ENCODE measurements around the gene SLC25A25.

Gene SLC25A25

GRCh38 chr9:128145536-128145935, 77.5 kb downstream of the SLC25A25 start:
- DNase-seq (ENCODE audit: low spot score), result no peak

- no peak for DNase-seq (ENCODE audit: low spot score)
Observed at GRCh38 chr9:128145951-128146351, 77.9 kb downstream of the SLC25A25 start.

DNA sequence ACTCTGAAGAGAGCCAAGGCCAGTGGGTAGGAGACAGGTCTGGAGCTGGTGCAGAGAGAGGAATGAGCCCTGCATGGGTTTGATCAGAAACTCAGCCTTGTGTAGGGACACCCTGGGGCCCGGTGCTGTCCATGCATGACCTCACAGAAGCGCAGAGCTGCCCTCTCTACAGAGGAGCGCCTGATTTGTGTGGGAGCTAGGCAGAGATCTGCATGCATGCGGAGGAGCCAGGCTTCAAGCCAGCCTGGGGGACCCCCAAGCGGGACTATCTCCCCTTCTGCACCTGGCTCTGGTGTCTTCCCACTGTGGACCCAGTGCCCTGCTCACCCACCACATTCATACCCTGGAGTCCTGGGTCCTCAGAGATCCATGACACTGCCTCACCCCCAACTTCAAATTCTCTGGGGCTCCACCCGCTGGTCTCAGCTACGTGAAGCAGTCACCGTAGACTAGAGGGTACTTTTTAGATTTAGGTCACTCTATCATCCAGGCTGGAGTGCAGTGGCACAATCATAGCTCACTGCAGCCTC, 78.6 kb downstream of the SLC25A25 start:
- no peak for DNase-seq (ENCODE audit: low spot score)

DNA sequence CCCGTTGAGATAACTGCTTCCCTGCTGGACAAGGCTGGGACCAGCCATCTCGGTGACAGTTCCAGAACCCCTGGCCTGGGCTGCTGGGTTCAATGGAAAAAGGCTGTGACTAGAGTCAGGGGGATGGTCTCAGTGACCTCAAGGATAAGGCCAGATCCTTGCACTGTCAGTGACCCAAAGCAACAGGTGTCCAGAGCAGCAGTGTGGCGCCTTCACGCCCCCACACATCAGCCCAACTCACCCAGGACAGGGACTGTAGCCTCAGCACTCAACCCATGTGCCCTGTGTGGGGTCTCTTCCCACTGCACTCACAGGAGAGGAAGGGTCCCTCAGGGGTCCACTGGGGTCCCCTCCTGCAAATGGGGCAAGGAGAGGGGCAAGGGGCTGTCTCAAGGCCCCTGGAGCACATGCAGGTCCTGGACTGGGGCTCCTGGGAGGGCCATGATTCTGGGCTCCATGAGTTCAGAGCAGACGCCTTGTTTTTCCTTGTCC, 80.5 kb downstream of the SLC25A25 start:
- DNase-seq (ENCODE audit: low spot score), result no peak

DNA sequence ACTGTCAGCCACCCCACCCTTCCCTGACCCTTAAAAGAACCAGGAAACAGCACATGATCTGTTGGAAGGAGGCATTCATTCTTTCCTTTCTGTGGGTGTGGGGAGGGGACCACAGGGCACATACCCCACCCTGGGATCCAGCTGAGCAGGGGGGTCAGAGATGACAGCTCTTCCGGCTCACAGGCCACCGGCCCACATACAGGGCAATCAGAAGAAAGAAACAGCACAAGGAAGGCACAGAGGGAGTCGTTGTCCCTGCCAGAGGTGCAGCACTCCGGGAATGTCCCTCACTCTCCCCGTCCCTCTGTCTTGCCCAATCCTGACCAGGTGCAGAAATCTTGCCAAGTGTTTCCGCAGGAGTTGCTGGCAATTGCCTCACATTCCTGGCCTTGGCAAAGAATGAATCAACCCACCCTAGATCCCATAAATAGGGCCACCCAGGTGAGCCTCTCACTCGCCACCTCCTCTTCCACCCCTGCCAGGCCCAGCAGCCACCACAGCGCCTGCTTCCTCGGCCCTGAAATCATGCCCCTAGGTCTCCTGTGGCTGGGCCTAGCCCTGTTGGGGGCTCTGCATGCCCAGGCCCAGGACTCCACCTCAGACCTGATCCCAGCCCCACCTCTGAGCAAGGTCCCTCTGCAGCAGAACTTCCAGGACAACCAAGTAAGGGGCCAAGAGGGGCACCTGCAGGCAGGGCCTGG, 81.1 kb downstream of the SLC25A25 start, which contains the start of gene LCN2:
LCN2 (plus strand) TSS at position 453 of the 701 bp plus-strand sequence; CDS start at position 526, 73 bp downstream.
- no peak for DNase-seq (ENCODE audit: low spot score)

DNA sequence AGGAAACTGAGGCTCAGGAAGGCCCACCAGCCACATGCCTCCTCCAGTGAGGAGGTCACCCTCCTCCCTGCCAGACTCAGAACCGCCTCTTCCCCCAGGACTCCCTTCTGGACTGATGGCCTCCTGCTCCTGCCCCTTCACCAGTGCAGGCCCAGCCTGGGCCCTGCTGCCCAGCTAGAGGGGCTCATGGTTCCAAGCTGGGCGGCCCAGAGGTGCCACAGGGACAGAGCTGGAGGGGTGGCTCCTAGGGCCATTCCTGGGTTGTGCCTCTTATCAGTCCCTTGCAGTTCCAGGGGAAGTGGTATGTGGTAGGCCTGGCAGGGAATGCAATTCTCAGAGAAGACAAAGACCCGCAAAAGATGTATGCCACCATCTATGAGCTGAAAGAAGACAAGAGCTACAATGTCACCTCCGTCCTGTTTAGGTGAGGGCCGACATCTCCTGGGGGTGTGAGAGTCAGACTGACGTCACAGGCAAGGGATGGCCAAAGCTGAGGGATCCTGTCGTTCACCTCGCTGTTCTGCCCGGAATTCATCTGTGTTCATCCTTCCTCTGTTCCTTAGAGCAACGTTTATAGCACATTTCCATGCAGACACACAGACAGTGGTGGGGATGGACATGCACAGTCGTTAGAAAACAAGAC, 82.0 kb downstream of the SLC25A25 start:
- no peak for DNase-seq (ENCODE audit: low spot score)

DNA sequence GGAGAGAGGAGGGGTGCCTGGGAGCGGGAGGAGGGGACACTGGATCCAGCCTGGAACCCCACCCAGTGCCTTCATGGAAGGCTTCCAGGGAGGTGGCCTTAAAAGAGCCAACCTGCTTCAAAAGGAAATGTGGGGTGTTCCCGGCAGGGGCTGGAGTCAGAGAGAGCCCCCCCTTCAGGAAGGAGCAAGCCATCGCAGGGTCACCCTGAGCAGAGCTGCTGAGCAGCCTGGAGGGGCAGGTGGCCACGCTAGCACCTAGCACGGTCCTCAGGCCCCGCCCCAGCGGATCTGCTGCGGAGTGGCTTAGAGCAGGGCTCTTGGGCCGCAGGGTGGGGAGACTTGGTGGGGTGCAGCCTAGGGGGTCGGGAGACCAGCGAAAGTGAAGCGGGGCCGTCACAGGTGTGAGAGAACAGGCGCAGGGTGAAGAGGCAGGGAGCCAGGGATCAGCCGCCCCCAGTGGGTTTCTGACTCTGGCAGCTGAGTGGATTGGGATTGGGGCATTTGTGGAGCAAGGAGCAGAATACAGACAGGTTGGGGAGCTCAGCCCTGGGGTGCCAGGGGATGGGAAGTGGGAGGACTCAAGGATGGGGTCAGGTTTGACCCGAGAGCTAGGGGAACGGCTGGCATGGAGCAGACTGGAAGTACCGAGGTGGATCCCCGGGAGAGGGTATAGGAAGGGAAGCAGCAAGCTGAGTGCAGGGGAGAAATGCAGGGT, 82.7 kb downstream of the SLC25A25 start:
- DNase-seq (ENCODE audit: low spot score), result no peak

DNA sequence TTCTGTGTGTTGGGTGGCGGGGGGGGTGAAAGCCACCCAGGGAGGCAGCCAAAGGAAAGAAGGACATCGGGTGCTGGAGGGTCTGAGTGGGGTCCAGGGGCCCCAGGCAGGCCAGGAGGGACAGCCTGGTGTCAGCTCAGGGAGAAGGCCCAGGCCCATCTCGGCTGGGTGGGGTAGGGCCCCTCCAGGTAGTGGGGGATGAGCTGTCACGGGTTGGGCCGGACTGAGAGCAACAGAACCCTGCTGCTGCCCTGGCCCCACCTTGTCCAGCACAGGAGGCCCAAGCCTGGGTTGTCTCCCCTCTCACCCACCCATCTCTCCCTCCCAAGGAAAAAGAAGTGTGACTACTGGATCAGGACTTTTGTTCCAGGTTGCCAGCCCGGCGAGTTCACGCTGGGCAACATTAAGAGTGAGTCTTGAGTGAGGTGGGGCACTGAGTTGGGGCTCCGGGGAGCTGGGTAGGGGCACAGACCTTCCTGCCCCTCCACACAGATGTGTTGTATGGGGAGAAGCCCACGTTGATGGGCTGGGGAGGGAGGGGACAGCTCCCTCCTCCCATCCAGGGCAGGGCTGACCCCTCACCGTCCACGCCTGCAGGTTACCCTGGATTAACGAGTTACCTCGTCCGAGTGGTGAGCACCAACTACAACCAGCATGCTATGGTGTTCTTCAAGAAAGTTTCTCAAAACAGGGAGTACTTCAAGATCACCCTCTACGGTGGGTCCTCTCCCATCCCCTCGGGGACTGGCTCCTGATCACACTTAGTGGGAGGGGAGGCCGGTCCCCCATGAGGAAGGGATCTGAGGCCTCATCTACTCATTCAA, 83.5 kb downstream of the SLC25A25 start:
- no peak for DNase-seq (ENCODE audit: low spot score)

GRCh38 chr9:128152133-128153059, 84.4 kb downstream of the SLC25A25 start:
- no peak for DNase-seq (ENCODE audit: low spot score)

- DNase-seq (ENCODE audit: low spot score), result no peak
Observed at GRCh38 chr9:128153060-128153946, 85.3 kb downstream of the SLC25A25 start.

DNA sequence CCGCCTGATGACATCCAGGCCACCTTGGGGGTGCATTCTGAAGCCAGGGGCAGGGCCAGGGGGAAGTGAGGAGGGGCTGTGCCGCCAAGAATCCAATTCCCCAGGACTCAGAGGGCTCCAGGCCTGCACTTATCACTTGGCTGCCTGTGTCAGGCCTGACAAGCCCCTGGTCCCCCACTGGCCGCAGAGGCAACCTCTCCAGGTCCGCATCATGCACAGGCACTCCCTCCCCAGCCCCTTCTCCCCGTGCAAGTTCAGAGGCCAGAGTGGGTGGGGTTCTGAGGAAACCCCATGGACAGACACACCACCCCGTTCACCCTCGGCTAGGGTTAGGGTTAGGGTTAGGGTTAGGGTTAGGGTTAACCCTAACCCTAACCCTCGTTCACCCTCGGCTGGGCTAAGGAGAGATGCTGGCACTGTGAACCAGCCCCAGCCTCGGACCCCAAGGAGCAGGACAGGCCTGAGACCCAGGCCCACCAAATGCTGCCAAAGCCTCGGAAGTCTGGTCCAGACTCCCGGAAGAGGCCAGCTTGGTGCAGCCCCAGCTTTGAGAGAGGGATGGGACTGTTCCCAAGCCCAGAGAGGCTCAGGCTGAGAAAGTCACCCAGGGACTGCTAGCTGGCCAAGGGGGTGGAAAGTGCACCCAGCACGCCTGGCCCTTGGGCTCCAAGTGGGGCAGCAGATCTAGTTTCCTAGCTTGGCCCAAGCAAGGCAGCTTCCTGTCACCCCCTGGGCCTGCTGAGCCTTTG, 86.1 kb downstream of the SLC25A25 start:
- no peak for DNase-seq (ENCODE audit: low spot score)

DNA sequence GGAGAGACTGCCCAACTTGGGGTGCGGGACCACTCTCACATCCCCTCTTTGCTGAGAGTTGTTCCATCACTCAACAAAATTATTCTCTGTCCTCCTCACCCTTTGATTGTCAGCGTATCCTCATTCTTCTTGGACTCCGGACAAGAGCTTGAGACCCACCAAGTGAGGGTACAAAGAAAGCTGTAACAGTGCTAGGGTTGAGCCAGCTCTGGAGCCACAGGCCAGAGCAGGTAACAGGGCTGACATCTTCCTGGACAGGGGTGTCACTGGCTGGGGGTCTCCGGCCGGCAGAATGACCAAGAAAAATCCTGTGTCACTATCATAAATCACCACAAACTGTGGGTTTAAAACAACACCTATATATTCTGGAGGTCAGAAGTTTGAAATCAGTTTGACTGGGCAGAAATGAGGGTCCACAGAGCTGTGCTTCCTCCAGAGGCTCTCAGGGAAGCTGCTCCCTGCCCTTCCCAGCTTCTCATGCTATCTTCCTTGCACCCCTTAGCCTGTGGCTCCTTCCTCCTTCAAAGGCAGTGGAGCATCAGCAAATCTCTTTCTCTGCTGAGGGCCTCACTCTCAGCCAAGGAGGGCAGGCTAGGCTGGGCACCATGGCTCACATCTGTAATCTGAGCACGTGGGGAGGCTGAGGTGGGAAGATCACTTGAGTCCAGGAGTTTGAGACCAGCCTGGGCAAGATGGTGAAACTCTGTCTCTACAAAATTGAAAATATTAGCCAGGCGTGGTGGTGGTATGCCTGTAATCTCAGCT, 87.9 kb downstream of the SLC25A25 start:
- no peak for DNase-seq (ENCODE audit: low spot score)

Data from ecto neural progenitor cell (in vitro differentiated cells).